Measurements from ENCODE around the gene VAV1. TPM values are rescaled to one million over a fixed set of nuclear protein-coding genes. Genes with fewer than 3 reads are reported as not detected.

The VAV1 gene
- total RNA-seq, 1 experiment from 2014 or later = 0.83 TPM

DNA sequence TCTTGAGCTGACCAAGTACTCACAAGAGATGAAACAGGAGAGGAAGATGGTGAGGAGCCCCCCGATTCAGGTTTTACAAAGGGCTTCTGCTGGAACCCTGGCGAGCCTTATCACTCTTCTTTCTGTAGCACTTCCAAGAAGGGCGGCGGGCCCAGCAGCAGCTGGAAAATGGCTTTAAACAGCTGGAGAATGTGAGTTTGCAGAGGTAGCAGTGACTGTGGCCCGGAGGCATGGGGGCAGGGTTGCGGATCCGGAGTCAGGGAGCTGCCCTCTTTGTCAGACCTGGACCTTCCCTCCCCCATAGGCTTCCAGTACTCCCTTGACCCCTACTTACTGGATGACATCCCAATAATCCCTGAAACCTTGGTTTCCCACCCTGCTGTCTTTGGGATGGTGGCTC is 29.4 kb upstream of the VAV1 start (continued):
- TF ChIP-seq, protein P1, sequence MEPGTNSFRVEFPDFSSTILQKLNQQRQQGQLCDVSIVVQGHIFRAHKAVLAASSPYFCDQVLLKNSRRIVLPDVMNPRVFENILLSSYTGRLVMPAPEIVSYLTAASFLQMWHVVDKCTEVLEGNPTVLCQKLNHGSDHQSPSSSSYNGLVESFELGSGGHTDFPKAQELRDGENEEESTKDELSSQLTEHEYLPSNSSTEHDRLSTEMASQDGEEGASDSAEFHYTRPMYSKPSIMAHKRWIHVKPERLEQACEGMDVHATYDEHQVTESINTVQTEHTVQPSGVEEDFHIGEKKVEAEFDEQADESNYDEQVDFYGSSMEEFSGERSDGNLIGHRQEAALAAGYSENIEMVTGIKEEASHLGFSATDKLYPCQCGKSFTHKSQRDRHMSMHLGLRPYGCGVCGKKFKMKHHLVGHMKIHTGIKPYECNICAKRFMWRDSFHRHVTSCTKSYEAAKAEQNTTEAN (CRISPR knock-in tag; IDR thresholded peaks at IDR 0.05) = no peak
- TF ChIP-seq NFYB (CRISPR knock-in tag; conservative IDR thresholded peaks at IDR 0.05; ENCODE audit: low read depth) (no peak), E2F4 (CRISPR knock-in tag; IDR thresholded peaks at IDR 0.05; ENCODE audit: borderline replicate concordance, low read depth) (no peak), SMAD4 (CRISPR knock-in tag; IDR thresholded peaks at IDR 0.05) (no peak), ETV6 (CRISPR knock-in tag; IDR thresholded peaks at IDR 0.05) (no peak), TCF7 (CRISPR knock-in tag; IDR thresholded peaks at IDR 0.05; ENCODE audit: low read depth) (no peak), ESRRA (CRISPR knock-in tag; IDR thresholded peaks at IDR 0.05; ENCODE audit: borderline replicate concordance) (no peak)
- TF ChIP-seq, protein P2, sequence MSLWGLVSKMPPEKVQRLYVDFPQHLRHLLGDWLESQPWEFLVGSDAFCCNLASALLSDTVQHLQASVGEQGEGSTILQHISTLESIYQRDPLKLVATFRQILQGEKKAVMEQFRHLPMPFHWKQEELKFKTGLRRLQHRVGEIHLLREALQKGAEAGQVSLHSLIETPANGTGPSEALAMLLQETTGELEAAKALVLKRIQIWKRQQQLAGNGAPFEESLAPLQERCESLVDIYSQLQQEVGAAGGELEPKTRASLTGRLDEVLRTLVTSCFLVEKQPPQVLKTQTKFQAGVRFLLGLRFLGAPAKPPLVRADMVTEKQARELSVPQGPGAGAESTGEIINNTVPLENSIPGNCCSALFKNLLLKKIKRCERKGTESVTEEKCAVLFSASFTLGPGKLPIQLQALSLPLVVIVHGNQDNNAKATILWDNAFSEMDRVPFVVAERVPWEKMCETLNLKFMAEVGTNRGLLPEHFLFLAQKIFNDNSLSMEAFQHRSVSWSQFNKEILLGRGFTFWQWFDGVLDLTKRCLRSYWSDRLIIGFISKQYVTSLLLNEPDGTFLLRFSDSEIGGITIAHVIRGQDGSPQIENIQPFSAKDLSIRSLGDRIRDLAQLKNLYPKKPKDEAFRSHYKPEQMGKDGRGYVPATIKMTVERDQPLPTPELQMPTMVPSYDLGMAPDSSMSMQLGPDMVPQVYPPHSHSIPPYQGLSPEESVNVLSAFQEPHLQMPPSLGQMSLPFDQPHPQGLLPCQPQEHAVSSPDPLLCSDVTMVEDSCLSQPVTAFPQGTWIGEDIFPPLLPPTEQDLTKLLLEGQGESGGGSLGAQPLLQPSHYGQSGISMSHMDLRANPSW (CRISPR knock-in tag; conservative IDR thresholded peaks at IDR 0.05; ENCODE audit: low read depth) = no peak
- TF ChIP-seq, protein P3, sequence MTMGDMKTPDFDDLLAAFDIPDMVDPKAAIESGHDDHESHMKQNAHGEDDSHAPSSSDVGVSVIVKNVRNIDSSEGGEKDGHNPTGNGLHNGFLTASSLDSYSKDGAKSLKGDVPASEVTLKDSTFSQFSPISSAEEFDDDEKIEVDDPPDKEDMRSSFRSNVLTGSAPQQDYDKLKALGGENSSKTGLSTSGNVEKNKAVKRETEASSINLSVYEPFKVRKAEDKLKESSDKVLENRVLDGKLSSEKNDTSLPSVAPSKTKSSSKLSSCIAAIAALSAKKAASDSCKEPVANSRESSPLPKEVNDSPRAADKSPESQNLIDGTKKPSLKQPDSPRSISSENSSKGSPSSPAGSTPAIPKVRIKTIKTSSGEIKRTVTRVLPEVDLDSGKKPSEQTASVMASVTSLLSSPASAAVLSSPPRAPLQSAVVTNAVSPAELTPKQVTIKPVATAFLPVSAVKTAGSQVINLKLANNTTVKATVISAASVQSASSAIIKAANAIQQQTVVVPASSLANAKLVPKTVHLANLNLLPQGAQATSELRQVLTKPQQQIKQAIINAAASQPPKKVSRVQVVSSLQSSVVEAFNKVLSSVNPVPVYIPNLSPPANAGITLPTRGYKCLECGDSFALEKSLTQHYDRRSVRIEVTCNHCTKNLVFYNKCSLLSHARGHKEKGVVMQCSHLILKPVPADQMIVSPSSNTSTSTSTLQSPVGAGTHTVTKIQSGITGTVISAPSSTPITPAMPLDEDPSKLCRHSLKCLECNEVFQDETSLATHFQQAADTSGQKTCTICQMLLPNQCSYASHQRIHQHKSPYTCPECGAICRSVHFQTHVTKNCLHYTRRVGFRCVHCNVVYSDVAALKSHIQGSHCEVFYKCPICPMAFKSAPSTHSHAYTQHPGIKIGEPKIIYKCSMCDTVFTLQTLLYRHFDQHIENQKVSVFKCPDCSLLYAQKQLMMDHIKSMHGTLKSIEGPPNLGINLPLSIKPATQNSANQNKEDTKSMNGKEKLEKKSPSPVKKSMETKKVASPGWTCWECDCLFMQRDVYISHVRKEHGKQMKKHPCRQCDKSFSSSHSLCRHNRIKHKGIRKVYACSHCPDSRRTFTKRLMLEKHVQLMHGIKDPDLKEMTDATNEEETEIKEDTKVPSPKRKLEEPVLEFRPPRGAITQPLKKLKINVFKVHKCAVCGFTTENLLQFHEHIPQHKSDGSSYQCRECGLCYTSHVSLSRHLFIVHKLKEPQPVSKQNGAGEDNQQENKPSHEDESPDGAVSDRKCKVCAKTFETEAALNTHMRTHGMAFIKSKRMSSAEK (CRISPR knock-in tag; IDR thresholded peaks at IDR 0.05; ENCODE audit: borderline replicate concordance) = no peak
- TF ChIP-seq, protein P4, sequence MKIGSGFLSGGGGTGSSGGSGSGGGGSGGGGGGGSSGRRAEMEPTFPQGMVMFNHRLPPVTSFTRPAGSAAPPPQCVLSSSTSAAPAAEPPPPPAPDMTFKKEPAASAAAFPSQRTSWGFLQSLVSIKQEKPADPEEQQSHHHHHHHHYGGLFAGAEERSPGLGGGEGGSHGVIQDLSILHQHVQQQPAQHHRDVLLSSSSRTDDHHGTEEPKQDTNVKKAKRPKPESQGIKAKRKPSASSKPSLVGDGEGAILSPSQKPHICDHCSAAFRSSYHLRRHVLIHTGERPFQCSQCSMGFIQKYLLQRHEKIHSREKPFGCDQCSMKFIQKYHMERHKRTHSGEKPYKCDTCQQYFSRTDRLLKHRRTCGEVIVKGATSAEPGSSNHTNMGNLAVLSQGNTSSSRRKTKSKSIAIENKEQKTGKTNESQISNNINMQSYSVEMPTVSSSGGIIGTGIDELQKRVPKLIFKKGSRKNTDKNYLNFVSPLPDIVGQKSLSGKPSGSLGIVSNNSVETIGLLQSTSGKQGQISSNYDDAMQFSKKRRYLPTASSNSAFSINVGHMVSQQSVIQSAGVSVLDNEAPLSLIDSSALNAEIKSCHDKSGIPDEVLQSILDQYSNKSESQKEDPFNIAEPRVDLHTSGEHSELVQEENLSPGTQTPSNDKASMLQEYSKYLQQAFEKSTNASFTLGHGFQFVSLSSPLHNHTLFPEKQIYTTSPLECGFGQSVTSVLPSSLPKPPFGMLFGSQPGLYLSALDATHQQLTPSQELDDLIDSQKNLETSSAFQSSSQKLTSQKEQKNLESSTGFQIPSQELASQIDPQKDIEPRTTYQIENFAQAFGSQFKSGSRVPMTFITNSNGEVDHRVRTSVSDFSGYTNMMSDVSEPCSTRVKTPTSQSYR (CRISPR knock-in tag; IDR thresholded peaks at IDR 0.05) = no peak

GRCh38 chr19:6743714-6744380 is 28.7 kb upstream of the VAV1 start:
- ATAC-seq = no peak
- H3K27me3 Mint-ChIP-seq (ENCODE audit: low read depth) = no peaks in the 10 kb centered on the region

More at GRCh38 chr19:6743714-6744380, 28.7 kb upstream of the VAV1 start:
- CTCF ChIA-PET = interaction anchor here (0.6 to 1.4 kb wide), 4 partner anchors 9 to 950 kb away, joined by 3 to 4 read pairs (median 3); partner anchors contain the start of gene DENND1C
- Mint-ChIP-seq H3K27ac (peak overlapping the region; percentile 92), H3K4me1 (peaks cover 34% of the 10 kb centered on the region), H3K9me3 (no peaks in the 10 kb centered on the region), H3K4me3 (peak overlapping the region; percentile 37), H3K36me3 (peaks cover 54% of the 10 kb centered on the region)
- POLR2A ChIA-PET = interaction anchor here (1.4 kb wide), 1 partner anchor 9 kb away, joined by 6 read pairs; no protein-coding TSS in a partner anchor
- DNase-seq (ENCODE audit: low spot score) = no peak
- TF ChIP-seq ZNF219 (CRISPR knock-in tag; IDR thresholded peaks at IDR 0.05; ENCODE audit: borderline replicate concordance) (no peak), ZNF317 (CRISPR knock-in tag; IDR thresholded peaks at IDR 0.05; ENCODE audit: borderline replicate concordance, low read depth) (0 out of 2 replicates have a peak, but pooled peaks have one; percentile 45), FOXP4 (CRISPR knock-in tag; IDR thresholded peaks at IDR 0.05) (no peak)
